ENCODE measurements around the gene NEGR1. TPM values are rescaled to one million over a fixed set of nuclear protein-coding genes. Genes with fewer than 3 reads are reported as not detected.

NEGR1 gene
- total RNA-seq, 1 experiment from 2014 or later = 0.44 TPM

GRCh38 chr1:72117621-72118020 lies 164.7 kb downstream of the NEGR1 start:
- no peaks in the 10 kb centered on the region for H4K20me1 ChIP-seq (ENCODE audit: insufficient read depth)
- H2AFZ ChIP-seq = no peak overlapping the region
- intact Hi-C loops (cut with micrococcal nuclease; ENCODE audit: unreplicated experiment) = no loop called here
- DNase-seq = no peak
- no TSS peak for BruUV-seq (replicated peaks)
- TF ChIP-seq EZH2 (IDR thresholded peaks at IDR 0.05; ENCODE audit: low read depth) (no peak), CTCF (conservative IDR thresholded peaks at IDR 0.05) (no peak)
- H3K27ac ChIP-seq = no peak overlapping the region
- no peaks in the 10 kb centered on the region for H3K4me1 ChIP-seq (replicated peaks; ENCODE audit: insufficient read depth)
- no peaks in the 10 kb centered on the region for H3K79me2 ChIP-seq (ENCODE audit: low read depth)
- no peaks in the 10 kb centered on the region for H3K36me3 ChIP-seq (ENCODE audit: low read depth)
- no peak overlapping the region for H3K4me2 ChIP-seq
- no peak overlapping the region for H3K4me3 ChIP-seq
- H3F3A ChIP-seq (ENCODE audit: insufficient read depth, low read depth) = no peaks in the 10 kb centered on the region
- ChIA-PET POLR2A (ENCODE audit: unreplicated experiment) (no interaction called here), CTCF (no interaction called here)
- no peaks in the 10 kb centered on the region for H3K9me2 ChIP-seq (ENCODE audit: insufficient read depth)
- no peaks in the 10 kb centered on the region for H3K27me3 ChIP-seq (ENCODE audit: insufficient read depth, low read depth)
- H3K9me3 ChIP-seq (ENCODE audit: insufficient read depth, low read depth) = no peaks in the 10 kb centered on the region

- DNase-seq = no peak
- intact Hi-C loops (cut with micrococcal nuclease; ENCODE audit: unreplicated experiment) = no loop called here
- Histone ChIP-seq H2AFZ (no peak overlapping the region), H4K20me1 (ENCODE audit: insufficient read depth) (no peaks in the 10 kb centered on the region), H3K9me2 (ENCODE audit: insufficient read depth) (no peaks in the 10 kb centered on the region), H3K27ac (no peak overlapping the region), H3K4me1 (replicated peaks; ENCODE audit: insufficient read depth) (no peaks in the 10 kb centered on the region), H3K4me2 (no peak overlapping the region), H3K79me2 (ENCODE audit: low read depth) (no peaks in the 10 kb centered on the region), H3K27me3 (ENCODE audit: insufficient read depth, low read depth) (no peaks in the 10 kb centered on the region), H3K9me3 (ENCODE audit: insufficient read depth, low read depth) (no peaks in the 10 kb centered on the region), H3K4me3 (no peak overlapping the region), H3F3A (ENCODE audit: insufficient read depth, low read depth) (no peaks in the 10 kb centered on the region), H3K36me3 (ENCODE audit: low read depth) (no peaks in the 10 kb centered on the region)
- CTCF ChIA-PET = no interaction called here
- BruUV-seq (replicated peaks) = no TSS peak
- TF ChIP-seq CTCF (conservative IDR thresholded peaks at IDR 0.05) (no peak), EZH2 (IDR thresholded peaks at IDR 0.05; ENCODE audit: low read depth) (no peak)
- POLR2A ChIA-PET (ENCODE audit: unreplicated experiment) = no interaction called here
Observed at GRCh38 chr1:72115290-72115689, 167.0 kb downstream of the NEGR1 start.

GRCh38 chr1:72111662-72112061 lies 170.7 kb downstream of the NEGR1 start:
- no TSS peak for BruUV-seq (replicated peaks)
- no peak overlapping the region for H2AFZ ChIP-seq
- TF ChIP-seq EZH2 (IDR thresholded peaks at IDR 0.05; ENCODE audit: low read depth) (no peak), CTCF (conservative IDR thresholded peaks at IDR 0.05) (no peak)

More at GRCh38 chr1:72111662-72112061, 170.7 kb downstream of the NEGR1 start:
- DNase-seq = no peak
- Histone ChIP-seq H3K79me2 (ENCODE audit: low read depth) (no peaks in the 10 kb centered on the region), H3F3A (ENCODE audit: insufficient read depth, low read depth) (no peaks in the 10 kb centered on the region), H3K9me3 (ENCODE audit: insufficient read depth, low read depth) (no peaks in the 10 kb centered on the region), H4K20me1 (ENCODE audit: insufficient read depth) (no peaks in the 10 kb centered on the region), H3K4me3 (no peak overlapping the region), H3K27ac (no peak overlapping the region), H3K9me2 (ENCODE audit: insufficient read depth) (no peaks in the 10 kb centered on the region), H3K4me1 (replicated peaks; ENCODE audit: insufficient read depth) (no peaks in the 10 kb centered on the region), H3K36me3 (ENCODE audit: low read depth) (no peaks in the 10 kb centered on the region), H3K4me2 (no peak overlapping the region), H3K27me3 (ENCODE audit: insufficient read depth, low read depth) (no peaks in the 10 kb centered on the region)
- intact Hi-C loops (cut with micrococcal nuclease; ENCODE audit: unreplicated experiment) = no loop called here
- ChIA-PET CTCF (no interaction called here), POLR2A (ENCODE audit: unreplicated experiment) (no interaction called here)

Data from PC-9 (cell line).